H9 (cell line): ENCODE measurements around the gene LRCH1. TPM values are rescaled to one million over a fixed set of nuclear protein-coding genes. Genes with fewer than 3 reads are reported as not detected.

Experiments
- DNase-seq: peaks from one replicate; pipeline ENCODE4 v3.0.0-alpha.2; 2017
- H2AFZ ChIP-seq: one replicate; pipeline ENCODE4 v1.6.1; 2013; ENCODE audit warnings: mild to moderate bottlenecking, low read length, control low read depth, moderate library complexity
- H2AK5ac ChIP-seq: 2 replicates; pipeline ENCODE4 v1.6.1; 2013; ENCODE audit warnings: low read length, control low read depth, mixed read lengths; ENCODE audit not compliant: insufficient read length
- H2BK120ac ChIP-seq: one replicate; pipeline ENCODE4 v1.6.1; 2013; ENCODE audit warnings: low read depth, mild to moderate bottlenecking, low read length, control low read depth, inconsistent platforms; ENCODE audit not compliant: poor library complexity, severe bottlenecking
- H2BK12ac ChIP-seq: 2 replicates; pipeline ENCODE4 v1.6.1; 2013; ENCODE audit warnings: low read length, control low read depth, mixed read lengths, low read depth; ENCODE audit not compliant: insufficient read length
- H2BK15ac ChIP-seq: 2 replicates; pipeline ENCODE4 v1.6.1; 2013; ENCODE audit warnings: low read depth, low read length, control low read depth
- H2BK20ac ChIP-seq: one replicate; pipeline ENCODE4 v1.6.1; 2013; ENCODE audit warnings: low read depth, mild to moderate bottlenecking, low read length, control low read depth, inconsistent platforms; ENCODE audit not compliant: poor library complexity, severe bottlenecking
- H2BK5ac ChIP-seq: 2 replicates; pipeline ENCODE4 v1.6.1; 2013; ENCODE audit warnings: low read length, control low read depth, mixed read lengths; ENCODE audit not compliant: insufficient read length
- H3K14ac ChIP-seq: 2 replicates; pipeline ENCODE4 v1.6.1; 2013; ENCODE audit warnings: low read length, control low read depth; ENCODE audit not compliant: insufficient read depth
- H3K18ac ChIP-seq: 2 replicates; pipeline ENCODE4 v1.6.1; 2013; ENCODE audit warnings: low read depth, mild to moderate bottlenecking, mixed read lengths, low read length, control low read depth; ENCODE audit not compliant: insufficient read length
- H3K23ac ChIP-seq: 2 replicates; pipeline ENCODE4 v1.6.1; 2013; ENCODE audit warnings: low read length, control low read depth, mixed read lengths, low read depth; ENCODE audit not compliant: insufficient read length
- H3K23me2 ChIP-seq: 2 replicates; pipeline ENCODE4 v1.6.1; 2013; ENCODE audit warnings: low read depth, mild to moderate bottlenecking, mixed read lengths, low read length, control low read depth; ENCODE audit not compliant: insufficient read length, poor library complexity, severe bottlenecking
- H3K27ac ChIP-seq: 2 replicates; pipeline ENCODE4 v1.5.1; 2013; ENCODE audit warnings: low read length, control low read depth, mixed read lengths, low read depth; ENCODE audit not compliant: insufficient read length
- H3K27me3 ChIP-seq: 2 replicates; pipeline ENCODE4 v1.6.1; 2013; ENCODE audit warnings: low read length, control low read depth, inconsistent platforms; ENCODE audit not compliant: insufficient read depth
- H3K4ac ChIP-seq: 2 replicates; pipeline ENCODE4 v1.6.1; 2013; ENCODE audit warnings: low read depth, mild to moderate bottlenecking, control low read depth, inconsistent platforms, low read length, moderate library complexity
- H3K4me1 ChIP-seq: 2 replicates; pipeline ENCODE4 v1.6.1; 2013; ENCODE audit warnings: low read length, control low read depth, inconsistent platforms; ENCODE audit not compliant: insufficient read depth
- H3K4me2 ChIP-seq: 2 replicates; pipeline ENCODE4 v1.6.1; 2013; ENCODE audit warnings: low read length, control low read depth, mixed read lengths; ENCODE audit not compliant: insufficient read length, insufficient read depth
- H3K56ac ChIP-seq: 2 replicates; pipeline ENCODE4 v1.6.1; 2013; ENCODE audit warnings: low read depth, mild to moderate bottlenecking, mixed read lengths, low read length, control low read depth; ENCODE audit not compliant: insufficient read length
- H3K79me1 ChIP-seq: 2 replicates; pipeline ENCODE4 v1.6.1; 2013; ENCODE audit warnings: low read depth, mild to moderate bottlenecking, moderate library complexity, low read length, control low read depth, inconsistent platforms; ENCODE audit not compliant: insufficient read depth, poor library complexity, severe bottlenecking
- H3K79me2 ChIP-seq: 2 replicates; pipeline ENCODE4 v1.6.1; 2013; ENCODE audit warnings: low read length, control low read depth, inconsistent platforms; ENCODE audit not compliant: insufficient read depth
- H3K9ac ChIP-seq: 2 replicates; pipeline ENCODE4 v1.6.1; 2013; ENCODE audit warnings: low read length, control low read depth, mixed read lengths; ENCODE audit not compliant: insufficient read length; ENCODE audit errors: extremely low read depth
- H3K9me3 ChIP-seq: one replicate; pipeline ENCODE4 v1.6.1; 2013; ENCODE audit warnings: low read depth, low read length, inconsistent platforms; ENCODE audit not compliant: control insufficient read depth
- H3T11ph ChIP-seq: one replicate; pipeline ENCODE4 v1.6.1; 2013; ENCODE audit warnings: mild to moderate bottlenecking, low read length, control low read depth, inconsistent platforms
- H4K20me1 ChIP-seq: one replicate; pipeline ENCODE4 v1.6.1; 2013; ENCODE audit not compliant: control insufficient read depth, insufficient read length, insufficient read depth
- H4K5ac ChIP-seq: 2 replicates; pipeline ENCODE4 v1.6.1; 2013; ENCODE audit warnings: low read depth, mild to moderate bottlenecking, mixed read lengths, low read length, control low read depth; ENCODE audit not compliant: insufficient read length
- H4K8ac ChIP-seq: replicated peaks from 2 replicates; pipeline ENCODE4 v1.6.1; 2013; ENCODE audit warnings: low read length, control low read depth, mixed read lengths, low read depth; ENCODE audit not compliant: insufficient read length
- H4K91ac ChIP-seq: 2 replicates; pipeline ENCODE4 v1.6.1; 2013; ENCODE audit warnings: low read depth, mild to moderate bottlenecking, moderate library complexity, mixed read lengths, low read length, control low read depth; ENCODE audit not compliant: insufficient read length
- H3K27ac Mint-ChIP-seq, 3 experiments: 2 replicates in 2 of 3; 3 replicates in 1 of 3; pipeline ENCODE4 v1.8.0; 2020 to 2021; ENCODE audit warnings: mixed read lengths in 3 of 3, mild to moderate bottlenecking in 1 of 3, moderate library complexity in 1 of 3
- H3K27me3 Mint-ChIP-seq: 2 replicates; pipeline ENCODE4 v1.8.0; 2021; ENCODE audit warnings: low read depth, mild to moderate bottlenecking, moderate library complexity, mixed read lengths
- H3K36me3 Mint-ChIP-seq, 3 experiments: 2 replicates in 2 of 3; 3 replicates in 1 of 3; pipeline ENCODE4 v1.8.0; 2020 to 2021; ENCODE audit warnings: low read depth in 3 of 3, mixed read lengths in 3 of 3; ENCODE audit not compliant: insufficient read depth in 1 of 3
- H3K4me1 Mint-ChIP-seq, 2 experiments: 2 replicates each; pipeline ENCODE4 v1.8.0; 2020; ENCODE audit warnings: mixed read lengths in 2 of 2
- H3K4me3 Mint-ChIP-seq, 2 experiments: 2 replicates in 1 of 2; 3 replicates in 1 of 2; pipeline ENCODE4 v1.8.0; 2020 to 2021; ENCODE audit warnings: mild to moderate bottlenecking in 2 of 2, mixed read lengths in 2 of 2, moderate library complexity in 1 of 2
- H3K9me3 Mint-ChIP-seq, 2 experiments: 2 replicates in 1 of 2; 3 replicates in 1 of 2; pipeline ENCODE4 v1.8.0; 2020; ENCODE audit warnings: mild to moderate bottlenecking in 2 of 2, mixed read lengths in 2 of 2, moderate library complexity in 1 of 2
- CTCF ChIP-seq: fragments of 200-600 bp; sonication (generic); conservative IDR thresholded peaks from 3 replicates; pipeline ENCODE4 v1.8.0; 2021; ENCODE audit warnings: antibody characterized with exemption, mild to moderate bottlenecking
- WGBS: extraction: QIAGEN DNeasy Blood & Tissue Kit; methylation state at CpG from one replicate; pipeline ENCODE4 v1.1.7; 2013; ENCODE audit warnings: missing lambda C conversion rate, low lambda C conversion rate, mixed read lengths; ENCODE audit not compliant: insufficient read length; ENCODE audit errors: extremely low coverage; 5-methylcytosine and 5-hydroxymethylcytosine counted together
- total RNA-seq: library from RNA; stranded (reverse); gene quantifications from 2 replicates; pipeline ENCODE4 v1.2.1, GENCODE V29; 2021

The LRCH1 gene
- total RNA-seq, 1 experiment from 2014 or later, result 8.0 TPM

GRCh38 chr13:46562152-46562551 lies 9.2 kb downstream of the LRCH1 start:
- H3K4ac ChIP-seq, result no peak overlapping the region
- H2AK5ac ChIP-seq, result no peak overlapping the region
- Mint-ChIP-seq H3K36me3 (no peaks in the 10 kb centered on the region), H3K4me3 (no peak overlapping the region), H3K27ac (no peak overlapping the region), H3K27me3 (no peaks in the 10 kb centered on the region), H3K4me1 (peaks cover under 1 to 2% of the 10 kb centered on the region in 2 experiments; a peak in 2 of 4 replicates), H3K9me3 (no peaks in the 10 kb centered on the region)
- TF ChIP-seq CTCF, result no peak
- no peak overlapping the region for H2BK5ac ChIP-seq
- H3K18ac ChIP-seq, result no peak overlapping the region
- no peak overlapping the region for H3K27ac ChIP-seq
- H4K20me1 ChIP-seq, result no peaks in the 10 kb centered on the region
- H2AFZ ChIP-seq, result no peak overlapping the region
- no peak overlapping the region for H2BK120ac ChIP-seq
- no peak overlapping the region for H4K91ac ChIP-seq
- WGBS, result no CpG with 5 or more reads among the region's 2 CpGs
- peaks cover 2% of the 10 kb centered on the region for H3K79me1 ChIP-seq
- no peak overlapping the region for H2BK12ac ChIP-seq
- no peak overlapping the region for H3K23ac ChIP-seq
- no peaks in the 10 kb centered on the region for H3K23me2 ChIP-seq
- no peaks in the 10 kb centered on the region for H3K27me3 ChIP-seq
- no peak overlapping the region for H3K14ac ChIP-seq
- H3K79me2 ChIP-seq, result peaks cover 14% of the 10 kb centered on the region; the same call in 1 of the 2 replicates
- no peaks in the 10 kb centered on the region; the same call in 1 of the 2 replicates for H3K4me1 ChIP-seq
- no peak overlapping the region for H3T11ph ChIP-seq
- DNase-seq, result no peak
- H4K8ac ChIP-seq, result no peak overlapping the region
- no peak overlapping the region for H3K4me2 ChIP-seq
- H3K9ac ChIP-seq, result no peak overlapping the region
- H4K5ac ChIP-seq, result no peak overlapping the region
- no peak overlapping the region for H3K56ac ChIP-seq
- no peak overlapping the region for H2BK15ac ChIP-seq
- no peak overlapping the region for H2BK20ac ChIP-seq
- no peaks in the 10 kb centered on the region for H3K9me3 ChIP-seq
